IMR-90 (cell line): ENCODE measurements around the gene CD79A. TPM values are rescaled to one million over a fixed set of nuclear protein-coding genes. Genes with fewer than 3 reads are reported as not detected.

Experiments used
- ATAC-seq: fragments of 200-7000 bp; cut with Tn5 transposase; 2 replicates; pipeline ENCODE4 v1.9.1; 2020; ENCODE audit warnings: low read depth, mild to moderate bottlenecking, moderate library complexity
- BruUV-seq: library from RNA; stranded (reverse); fragments of 400-500 nt; replicated peaks from 2 replicates; lab custom pipeline; 2021; lab: Mats Ljungman, UMichigan
- CTCF ChIA-PET: fragments of 300-600 bp; formaldehyde crosslinking; extraction: SDS; loops from one replicate; lab custom pipeline; 2021; ENCODE audit warnings: antibody characterized with exemption; lab: Yijun Ruan, JAX
- POLR2A ChIA-PET: fragments of 300-600 bp; sonication (Branson Sonifier 250); formaldehyde crosslinking; loops from one replicate; lab custom pipeline; 2022; ENCODE audit warnings: antibody characterized with exemption; ENCODE audit not compliant: unreplicated experiment; lab: Charles Lee
- DNase-seq: peaks from one replicate; pipeline ENCODE4 v3.0.0; 2013
- H2AFZ ChIP-seq: replicated peaks from 2 replicates; pipeline ENCODE3; 2013; ENCODE audit warnings: low read length, mild to moderate bottlenecking; ENCODE audit not compliant: poor library complexity
- H2AK5ac ChIP-seq: 2 replicates; pipeline ENCODE4 v1.6.1; 2013; ENCODE audit warnings: low read depth, low read length, inconsistent platforms
- H2AK9ac ChIP-seq: replicated peaks from 2 replicates; pipeline ENCODE3; 2013; ENCODE audit warnings: mild to moderate bottlenecking, low read depth, low read length, moderate library complexity; ENCODE audit not compliant: poor library complexity
- H2BK120ac ChIP-seq: 2 replicates; pipeline ENCODE4 v1.6.1; 2013; ENCODE audit warnings: low read depth, low read length, inconsistent platforms
- H2BK15ac ChIP-seq: 3 replicates; pipeline ENCODE4 v1.6.1; 2013; ENCODE audit warnings: low read depth, low read length, inconsistent platforms
- H2BK20ac ChIP-seq: 2 replicates; pipeline ENCODE4 v1.6.1; 2013; ENCODE audit warnings: low read depth, mild to moderate bottlenecking, inconsistent platforms, low read length, moderate library complexity
- H2BK5ac ChIP-seq: 2 replicates; pipeline ENCODE4 v1.6.1; 2013; ENCODE audit warnings: mild to moderate bottlenecking, low read depth, low read length, inconsistent platforms; ENCODE audit not compliant: poor library complexity, severe bottlenecking
- H3K14ac ChIP-seq: replicated peaks from 2 replicates; pipeline ENCODE4 v1.6.1; 2013; ENCODE audit warnings: low read depth, low read length, inconsistent platforms
- H3K18ac ChIP-seq: 2 replicates; pipeline ENCODE4 v1.6.1; 2013; ENCODE audit warnings: low read depth, low read length, control low read depth
- H3K23ac ChIP-seq: 2 replicates; pipeline ENCODE4 v1.6.1; 2013; ENCODE audit warnings: low read depth, low read length, inconsistent platforms
- H3K27ac ChIP-seq: 2 replicates; pipeline ENCODE4 v1.5.1; 2013; ENCODE audit warnings: mild to moderate bottlenecking, control low read depth, low read length; ENCODE audit not compliant: insufficient read depth
- H3K27me3 ChIP-seq: 2 replicates; pipeline ENCODE4 v1.6.1; 2013; ENCODE audit warnings: low read length; ENCODE audit not compliant: control insufficient read depth, insufficient read depth
- H3K36me3 ChIP-seq: 2 replicates; pipeline ENCODE4 v1.6.1; 2013; ENCODE audit warnings: low read length, mixed read lengths; ENCODE audit not compliant: control insufficient read depth, insufficient read depth
- H3K4ac ChIP-seq: 2 replicates; pipeline ENCODE4 v1.6.1; 2013; ENCODE audit warnings: low read depth, low read length, inconsistent platforms
- H3K4me1 ChIP-seq: 2 replicates; pipeline ENCODE4 v1.6.1; 2013; ENCODE audit warnings: low read length, mixed read lengths; ENCODE audit not compliant: control insufficient read depth, insufficient read depth
- H3K4me2 ChIP-seq: 2 replicates; pipeline ENCODE4 v1.6.1; 2013; ENCODE audit warnings: low read depth, mild to moderate bottlenecking, control low read depth, low read length, moderate library complexity
- H3K4me3 ChIP-seq: 2 replicates; pipeline ENCODE4 v1.5.1; 2013; ENCODE audit warnings: low read depth, mild to moderate bottlenecking, control low read depth, low read length, moderate library complexity; ENCODE audit not compliant: insufficient read depth
- H3K56ac ChIP-seq: 2 replicates; pipeline ENCODE4 v1.6.1; 2013; ENCODE audit warnings: low read length, inconsistent platforms; ENCODE audit not compliant: insufficient read depth; ENCODE audit errors: extremely low read depth
- H3K79me1 ChIP-seq, 2 experiments: 2 replicates each; pipeline ENCODE4 v1.6.1; 2013; ENCODE audit warnings: low read length in 2 of 2, inconsistent platforms in 1 of 2, low read depth in 1 of 2
- H3K9ac ChIP-seq: 2 replicates; pipeline ENCODE4 v1.6.1; 2013; ENCODE audit warnings: low read depth, low read length, control low read depth
- H3K9me1 ChIP-seq: 2 replicates; pipeline ENCODE4 v1.6.1; 2013; ENCODE audit warnings: low read length, inconsistent platforms; ENCODE audit not compliant: insufficient read depth
- H3K9me3 ChIP-seq: 2 replicates; pipeline ENCODE4 v1.6.1; 2013; ENCODE audit warnings: low read length; ENCODE audit not compliant: control insufficient read depth, insufficient read depth
- H4K20me1 ChIP-seq: 2 replicates; pipeline ENCODE4 v1.6.1; 2013; ENCODE audit warnings: low read length, inconsistent platforms; ENCODE audit not compliant: insufficient read depth
- H4K5ac ChIP-seq: 2 replicates; pipeline ENCODE4 v1.6.1; 2013; ENCODE audit warnings: mild to moderate bottlenecking, low read depth, low read length, control low read depth
- H4K8ac ChIP-seq, 2 experiments: 2 replicates each; pipeline ENCODE4 v1.6.1; 2013; ENCODE audit warnings: low read depth in 2 of 2, low read length in 2 of 2, control low read depth in 1 of 2, inconsistent platforms in 1 of 2
- H4K91ac ChIP-seq: 2 replicates; pipeline ENCODE4 v1.6.1; 2013; ENCODE audit warnings: low read depth, low read length, inconsistent platforms; ENCODE audit not compliant: insufficient read depth
- BHLHE40 ChIP-seq: fragments of 150-350 bp; IDR thresholded peaks from 2 replicates; pipeline ENCODE4 v1.6.1; 2016; ENCODE audit warnings: mild to moderate bottlenecking, low read depth, low read length
- CEBPB ChIP-seq: IDR thresholded peaks from 2 replicates; pipeline ENCODE4 v1.6.1; 2012; ENCODE audit warnings: low read depth, low read length, improper control_type of control experiment
- CHD1 ChIP-seq: IDR thresholded peaks from 2 replicates; pipeline ENCODE4 v1.6.1; 2012; ENCODE audit warnings: low read depth, low read length, improper control_type of control experiment
- CTCF ChIP-seq: conservative IDR thresholded peaks from 2 replicates; pipeline ENCODE4 v1.5.1; 2012; ENCODE audit warnings: mild to moderate bottlenecking, low read depth, low read length, improper control_type of control experiment
- ELK1 ChIP-seq: fragments of 150-350 bp; IDR thresholded peaks from 2 replicates; pipeline ENCODE4 v1.6.1; 2016; ENCODE audit warnings: low read depth, mild to moderate bottlenecking, low read length, moderate library complexity, borderline replicate concordance
- FOS ChIP-seq: fragments of 150-350 bp; IDR thresholded peaks from 2 replicates; pipeline ENCODE4 v1.6.1; 2016; ENCODE audit warnings: low read depth, low read length
- MAFK ChIP-seq: IDR thresholded peaks from 2 replicates; pipeline ENCODE4 v1.6.1; 2012; ENCODE audit warnings: low read depth, low read length, improper control_type of control experiment
- MAZ ChIP-seq: IDR thresholded peaks from 2 replicates; pipeline ENCODE4 v1.6.1; 2012; ENCODE audit warnings: low read depth, mild to moderate bottlenecking, low read length, improper control_type of control experiment, moderate library complexity, borderline replicate concordance
- MXI1 ChIP-seq: IDR thresholded peaks from 2 replicates; pipeline ENCODE4 v1.6.1; 2012; ENCODE audit warnings: low read depth, mild to moderate bottlenecking, low read length, moderate library complexity, borderline replicate concordance
- NFE2L2 ChIP-seq: fragments of 150-350 bp; IDR thresholded peaks from 2 replicates; pipeline ENCODE4 v1.6.1; 2016; ENCODE audit warnings: low read depth, mild to moderate bottlenecking, low read length
- POLR2A ChIP-seq: IDR thresholded peaks from 2 replicates; pipeline ENCODE4 v1.6.1; 2012; ENCODE audit warnings: mild to moderate bottlenecking, low read depth, low read length
- RAD21 ChIP-seq: IDR thresholded peaks from 2 replicates; pipeline ENCODE4 v1.6.1; 2012; ENCODE audit warnings: low read length, improper control_type of control experiment
- RCOR1 ChIP-seq: IDR thresholded peaks from 2 replicates; pipeline ENCODE4 v1.6.1; 2012; ENCODE audit warnings: mild to moderate bottlenecking, low read length, improper control_type of control experiment; ENCODE audit not compliant: insufficient replicate concordance
- RFX5 ChIP-seq: IDR thresholded peaks from 2 replicates; pipeline ENCODE4 v1.8.0; 2012; ENCODE audit warnings: low read depth, mild to moderate bottlenecking, low read length, moderate library complexity
- SMC3 ChIP-seq: fragments of 150-350 bp; IDR thresholded peaks from 2 replicates; pipeline ENCODE4 v1.6.1; 2016; ENCODE audit warnings: low read depth, mild to moderate bottlenecking, antibody characterized with exemption, low read length, moderate library complexity
- USF2 ChIP-seq: fragments of 150-350 bp; IDR thresholded peaks from 2 replicates; pipeline ENCODE4 v1.6.1; 2017; ENCODE audit warnings: mild to moderate bottlenecking, antibody characterized with exemption, low read length, low read depth
- WGBS, 2 experiments: methylation state at CpG; one replicate each; pipeline versions ENCODE4 v1.1.5 to v1.1.7; 2013; ENCODE audit warnings: missing lambda C conversion rate in 2 of 2; ENCODE audit not compliant: insufficient read length in 1 of 2; ENCODE audit errors: extremely low coverage in 2 of 2; 5-methylcytosine and 5-hydroxymethylcytosine counted together
- dilution Hi-C: fragments of 300-500 bp; cut with HindIII; formaldehyde crosslinking; loops from one replicate; pipeline ENCODE4 v1.14.3; 2018; ENCODE audit warnings: low sequenced_read_pairs; ENCODE audit not compliant: unreplicated experiment
- in situ Hi-C: fragments of 300-500 bp; cut with MboI; formaldehyde crosslinking; loops from 3 replicates; pipeline ENCODE4 v1.14.3; 2019; ENCODE audit warnings: low sequenced_read_pairs, inconsistent platforms, mixed read lengths
- intact Hi-C: fragments of 100-400 bp; cut with micrococcal nuclease; formaldehyde crosslinking; loops from 2 replicates; pipeline ENCODE4 v1.10.0; 2022
- polyA plus RNA-seq, 3 experiments: library from polyadenylated mRNA; depleted of rRNA; stranded (reverse); fragments of >200 nt; gene quantifications; 2 replicates each; pipeline ENCODE4 v1.2.3, GENCODE V29; 2012; ENCODE audit warnings: low replicate concordance in 1 of 3
- total RNA-seq: library from RNA; depleted of rRNA; stranded (reverse); fragments of >200 nt; gene quantifications from 2 replicates; pipeline ENCODE4 v1.2.3, GENCODE V29; 2012

The CD79A gene
- total and polyA plus RNA-seq, 2 of the 4 experiments (the other 2 are of a cell fraction), result 0.19 TPM; not detected in 1

- Histone ChIP-seq H2AFZ (no peak overlapping the region), H3K27ac (no peak overlapping the region), H2BK5ac (no peak overlapping the region), H3K36me3 (peaks cover 47% of the 10 kb centered on the region), H3K4me2 (no peak overlapping the region), H2BK120ac (no peak overlapping the region), H4K91ac (no peak overlapping the region), H3K9me3 (no peaks in the 10 kb centered on the region), H3K18ac (no peak overlapping the region), H3K27me3 (peaks cover 4% of the 10 kb centered on the region; the same call in 1 of the 2 replicates), H3K56ac (no peak overlapping the region), H3K23ac (no peak overlapping the region), H2AK9ac (no peak overlapping the region), H3K4ac (no peak overlapping the region), H3K4me1 (peaks cover 2% of the 10 kb centered on the region; the same call in 1 of the 2 replicates), H3K79me1 (peaks cover 13 to 32% of the 10 kb centered on the region in 2 experiments), H2BK20ac (no peak overlapping the region), H3K4me3 (no peak overlapping the region), H3K14ac (no peak overlapping the region), H4K20me1 (peaks cover 63% of the 10 kb centered on the region), H4K8ac (no peak overlapping the region), H4K5ac (no peak overlapping the region), H2BK15ac (no peak overlapping the region), H2AK5ac (no peak overlapping the region), H3K9me1 (no peaks in the 10 kb centered on the region), H3K9ac (no peak overlapping the region)
- BruUV-seq, result no TSS peak
- CTCF ChIA-PET, result interaction anchor here (1.5 kb wide), 1 partner anchor 8 kb away, joined by 6 read pairs; no protein-coding TSS in a partner anchor
- POLR2A ChIA-PET, result interaction anchor here (1.7 kb wide), 1 partner anchor 12 kb away, joined by 7 read pairs; the partner anchor contains the start of gene RPS19
- DNase-seq (no peak), ATAC-seq (no peak)
- in situ Hi-C loops (no loop called here), dilution Hi-C loops (no loop called here), intact Hi-C loops (no loop called here)
- WGBS, 2 experiments, result 92% methylated on average over 6 of the region's 12 CpGs; no CpG with 5 or more reads in 1 of the 2 experiments
- TF ChIP-seq RFX5 (no peak), RCOR1 (no peak), MAFK (no peak), BHLHE40 (no peak), FOS (no peak), NFE2L2 (no peak), MAZ (no peak), USF2 (no peak), ELK1 (no peak), POLR2A (no peak), MXI1 (no peak), CEBPB (no peak), CTCF (no peak), SMC3 (no peak), CHD1 (no peak), RAD21 (no peak)
Measured at GRCh38 chr19:41872384-41872774, 4.7 kb upstream of the CD79A start.
